Neural crest cell (in vitro differentiated cells): Measurements from ENCODE around the gene ADAMTS18. TPM values are rescaled to one million over a fixed set of nuclear protein-coding genes. Genes with fewer than 3 reads are reported as not detected.
"Not testable (repeated sequence)": the region's sequence is repeated elsewhere in the genome, so short reads cannot be mapped to it uniquely, and the experiment has no call there.

Experiments
- DNase-seq: peaks from one replicate; pipeline ENCODE4 v3.0.0; 2021; ENCODE audit warnings: low read depth, mixed read lengths, low spot score
- H3K27ac Mint-ChIP-seq: one replicate; pipeline ENCODE4 v1.8.0; 2021; ENCODE audit warnings: mild to moderate bottlenecking, mixed read lengths; ENCODE audit not compliant: unreplicated experiment
- H3K27me3 Mint-ChIP-seq: 2 replicates; pipeline ENCODE4 v1.8.0; 2021; ENCODE audit warnings: low read depth, mild to moderate bottlenecking, mixed read lengths
- H3K36me3 Mint-ChIP-seq: 2 replicates; pipeline ENCODE4 v1.8.0; 2021; ENCODE audit warnings: low read depth, mild to moderate bottlenecking, mixed read lengths
- H3K4me1 Mint-ChIP-seq: 2 replicates; pipeline ENCODE4 v1.8.0; 2021; ENCODE audit warnings: mixed read lengths
- H3K4me3 Mint-ChIP-seq: one replicate; pipeline ENCODE4 v1.8.0; 2021; ENCODE audit warnings: mild to moderate bottlenecking, mixed read lengths
- H3K9me3 Mint-ChIP-seq: 2 replicates; pipeline ENCODE4 v1.8.0; 2021; ENCODE audit warnings: mixed read lengths
- CTCF ChIP-seq: fragments of 200-600 bp; sonication (generic); conservative IDR thresholded peaks from 2 replicates; pipeline ENCODE4 v1.5.0; 2021; ENCODE audit warnings: antibody characterized with exemption, mild to moderate bottlenecking
- total RNA-seq: library from RNA; stranded (reverse); gene quantifications from 2 replicates; pipeline ENCODE4 v1.2.1, GENCODE V29; 2021

The ADAMTS18 gene
- total RNA-seq, 1 donor from 2014 or later = 0.12 TPM

DNA sequence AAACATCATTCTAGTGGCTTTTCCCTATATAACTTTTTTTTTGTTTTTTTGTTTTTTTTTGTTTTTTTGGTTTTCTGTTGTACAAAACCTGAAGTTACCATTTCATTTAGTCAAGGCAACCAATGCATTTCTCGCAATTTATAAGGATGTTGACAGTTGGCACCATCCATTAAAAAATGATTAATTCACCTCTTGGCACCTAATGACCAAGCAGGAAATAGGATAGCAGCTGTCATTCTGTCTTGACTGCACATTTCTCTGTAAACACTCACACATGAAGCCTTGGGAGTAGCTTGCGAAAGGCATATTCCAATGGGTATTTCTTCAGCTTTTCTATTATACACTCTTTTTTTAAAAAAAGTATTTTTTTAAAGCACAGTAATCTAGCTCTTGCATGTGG lies 158.2 kb downstream of the ADAMTS18 start:
- H3K36me3 Mint-ChIP-seq = no peaks in the 10 kb centered on the region
- peaks cover 3% of the 10 kb centered on the region for H3K9me3 Mint-ChIP-seq
- DNase-seq = no peak
- H3K27ac Mint-ChIP-seq = no peak overlapping the region
- no peak for TF ChIP-seq CTCF
- H3K4me3 Mint-ChIP-seq = no peak overlapping the region
- no peaks in the 10 kb centered on the region for H3K27me3 Mint-ChIP-seq
- peaks cover 4% of the 10 kb centered on the region for H3K4me1 Mint-ChIP-seq

- H3K9me3 Mint-ChIP-seq, DNase-seq, H3K36me3 Mint-ChIP-seq, H3K4me1 Mint-ChIP-seq, H3K4me3 Mint-ChIP-seq, H3K27ac Mint-ChIP-seq, H3K27me3 Mint-ChIP-seq: not testable (repeated sequence)
Observed at GRCh38 chr16:77275303-77275702, 159.5 kb downstream of the ADAMTS18 start.

GRCh38 chr16:77273815-77274214 lies 161.0 kb downstream of the ADAMTS18 start:
- H3K27ac Mint-ChIP-seq = no peak overlapping the region
- H3K4me1 Mint-ChIP-seq = peaks cover 7% of the 10 kb centered on the region
- peaks cover 9% of the 10 kb centered on the region for H3K9me3 Mint-ChIP-seq
- no peak for DNase-seq
- peaks cover 2% of the 10 kb centered on the region for H3K36me3 Mint-ChIP-seq
- TF ChIP-seq CTCF = no peak
- H3K27me3 Mint-ChIP-seq = no peaks in the 10 kb centered on the region
- no peak overlapping the region for H3K4me3 Mint-ChIP-seq

GRCh38 chr16:77271532-77272426 lies 163.1 kb downstream of the ADAMTS18 start:
- no peak overlapping the region for H3K27ac Mint-ChIP-seq
- H3K9me3 Mint-ChIP-seq = peaks cover 9% of the 10 kb centered on the region
- no peak for TF ChIP-seq CTCF
- H3K36me3 Mint-ChIP-seq = peaks cover 4% of the 10 kb centered on the region
- H3K4me3 Mint-ChIP-seq = no peak overlapping the region
- H3K27me3 Mint-ChIP-seq = no peaks in the 10 kb centered on the region
- H3K4me1 Mint-ChIP-seq = peaks cover 7% of the 10 kb centered on the region
- DNase-seq = no peak

DNA sequence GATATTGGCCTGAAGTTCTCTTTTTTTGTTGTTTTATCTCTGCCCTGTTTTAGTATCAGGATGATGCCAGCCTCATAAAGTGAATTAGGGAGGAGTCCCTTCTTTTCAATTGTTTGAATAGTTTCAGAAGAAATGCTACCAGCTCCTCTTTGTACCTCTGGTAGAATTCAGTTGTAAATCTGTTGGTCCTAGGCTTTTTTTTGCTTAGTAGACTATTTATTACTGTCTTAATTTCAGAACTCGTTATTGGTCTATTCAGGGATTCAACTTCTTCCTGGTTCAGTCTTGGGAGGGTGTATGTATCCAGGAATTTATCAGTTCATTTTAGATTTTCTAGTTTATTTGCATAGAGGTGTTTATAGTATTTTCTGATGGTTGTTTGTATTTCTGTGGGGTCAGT lies 168.6 kb downstream of the ADAMTS18 start:
- H3K27me3 Mint-ChIP-seq, H3K36me3 Mint-ChIP-seq, H3K4me3 Mint-ChIP-seq, H3K27ac Mint-ChIP-seq, H3K4me1 Mint-ChIP-seq, DNase-seq: not testable (repeated sequence)
- H3K9me3 Mint-ChIP-seq = peaks cover 18% of the 10 kb centered on the region

DNA sequence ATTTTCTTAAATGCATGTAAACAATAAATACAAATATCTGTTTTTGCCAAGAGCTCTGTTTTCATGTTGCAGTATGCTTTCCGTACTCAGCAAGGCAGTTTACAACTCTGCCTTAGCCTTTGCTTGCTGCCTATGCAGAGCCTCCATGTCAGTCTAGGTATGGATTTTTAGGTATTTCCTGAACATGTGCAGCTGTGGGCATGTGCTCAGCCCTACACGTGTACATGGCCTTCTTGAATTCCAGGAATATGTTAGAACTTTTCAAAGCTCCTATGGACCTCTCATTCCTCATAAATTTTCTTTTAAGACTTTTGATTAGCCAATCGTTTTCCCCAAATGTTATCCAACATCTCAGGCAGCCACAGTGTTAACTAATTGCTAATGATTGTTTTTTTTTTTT lies 171.9 kb downstream of the ADAMTS18 start:
- Mint-ChIP-seq H3K36me3 (peaks cover 7% of the 10 kb centered on the region), H3K27me3 (no peaks in the 10 kb centered on the region), H3K27ac (no peak overlapping the region), H3K9me3 (peaks cover 14% of the 10 kb centered on the region), H3K4me3 (no peak overlapping the region), H3K4me1 (no peaks in the 10 kb centered on the region)
- no peak for TF ChIP-seq CTCF
- DNase-seq = no peak
